Ramos (cell line): ENCODE results near the gene ZG16.
"Not testable (repeated sequence)": the region's sequence is repeated elsewhere in the genome, so short reads cannot be mapped to it uniquely, and the experiment has no call there.

ENCODE experiments used
- in situ Hi-C: fragments of 300-500 bp; cut with MboI; formaldehyde crosslinking; loops from one replicate; pipeline ENCODE4 v1.14.3; 2022; ENCODE audit warnings: low sequenced_read_pairs; ENCODE audit not compliant: unreplicated experiment

ZG16 gene, protein sequence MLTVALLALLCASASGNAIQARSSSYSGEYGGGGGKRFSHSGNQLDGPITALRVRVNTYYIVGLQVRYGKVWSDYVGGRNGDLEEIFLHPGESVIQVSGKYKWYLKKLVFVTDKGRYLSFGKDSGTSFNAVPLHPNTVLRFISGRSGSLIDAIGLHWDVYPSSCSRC

GRCh38 chr16:29777576-29778350, at the start of gene ZG16:
TSS of gene ZG16 (plus strand) at chr16:29778256. CDS start at chr16:29779267, 1,011 bp downstream.
- in situ Hi-C loops: no loop called here

GRCh38 chr16:29729116-29729521, 48.9 kb upstream of the ZG16 start:
- in situ Hi-C loops: no loop called here

DNA sequence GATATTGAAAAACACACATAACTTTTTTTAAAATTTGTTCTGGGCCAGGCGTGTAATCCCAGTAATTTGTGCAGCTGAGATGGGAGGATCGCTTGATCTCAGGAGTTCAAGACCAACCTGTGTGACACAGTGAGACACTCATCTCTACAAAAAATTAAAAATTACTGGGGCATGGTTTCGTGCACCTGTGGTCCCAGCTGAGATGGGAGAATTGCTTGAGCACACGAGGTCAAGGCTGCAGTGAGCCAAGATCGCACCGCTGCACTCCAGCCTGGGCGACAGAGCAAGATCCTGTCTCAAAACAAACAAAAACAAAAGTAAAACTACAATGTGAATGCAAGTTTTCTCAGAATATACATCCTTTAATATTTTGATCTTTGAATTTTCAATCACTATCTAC, 47.4 kb upstream of the ZG16 start:
- in situ Hi-C loops: no loop called here

DNA sequence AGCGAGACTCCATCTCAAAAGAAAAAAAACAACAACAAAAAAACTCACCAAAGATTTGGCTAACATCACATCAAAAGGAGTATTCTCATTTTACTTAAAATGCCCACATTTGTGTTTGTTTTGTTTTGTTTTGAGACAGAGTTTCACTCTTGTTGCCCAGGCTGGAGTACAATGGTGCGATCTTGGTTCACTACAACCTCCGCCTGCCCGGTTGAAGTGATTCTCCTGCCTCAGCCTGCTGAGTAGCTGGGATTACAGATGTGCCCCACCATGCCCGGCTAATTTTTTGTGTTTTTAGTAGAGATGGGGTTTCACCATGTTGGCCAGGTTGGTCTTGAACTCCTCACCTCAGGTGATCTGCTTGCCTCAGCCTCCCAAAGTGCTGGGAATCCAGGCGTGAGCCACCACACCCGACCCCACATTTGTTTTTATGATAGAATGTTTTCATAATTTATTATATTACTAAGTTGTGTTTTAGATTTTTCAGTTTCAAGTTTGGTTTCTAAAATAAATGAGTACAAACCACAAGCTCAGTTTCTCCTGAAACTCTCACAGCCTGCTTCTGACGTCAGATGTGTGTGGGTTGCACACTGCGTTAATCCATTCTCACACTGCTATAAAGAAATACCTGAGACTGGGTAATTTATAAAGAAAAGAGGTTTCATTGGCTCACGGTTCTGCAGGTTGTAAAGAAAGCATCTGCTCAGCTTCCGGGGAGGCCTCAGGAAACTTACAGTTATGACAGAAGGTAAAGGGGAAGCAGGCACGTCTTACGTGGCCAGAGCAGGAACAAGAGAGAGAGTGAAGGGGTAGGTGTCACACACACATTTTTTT, 46.1 kb upstream of the ZG16 start:
- in situ Hi-C loops: not testable (repeated sequence)

GRCh38 chr16:29734786-29735185, 43.3 kb upstream of the ZG16 start:
- in situ Hi-C loops: no loop called here

GRCh38 chr16:29736112-29736511, 41.9 kb upstream of the ZG16 start:
- in situ Hi-C loops: no loop called here

GRCh38 chr16:29736764-29737163, 41.3 kb upstream of the ZG16 start:
- in situ Hi-C loops: no loop called here

- in situ Hi-C loops: no loop called here
Observed at GRCh38 chr16:29737713-29738112, 40.3 kb upstream of the ZG16 start.

- in situ Hi-C loops: no loop called here
Observed at GRCh38 chr16:29738514-29738913, 39.5 kb upstream of the ZG16 start.

DNA sequence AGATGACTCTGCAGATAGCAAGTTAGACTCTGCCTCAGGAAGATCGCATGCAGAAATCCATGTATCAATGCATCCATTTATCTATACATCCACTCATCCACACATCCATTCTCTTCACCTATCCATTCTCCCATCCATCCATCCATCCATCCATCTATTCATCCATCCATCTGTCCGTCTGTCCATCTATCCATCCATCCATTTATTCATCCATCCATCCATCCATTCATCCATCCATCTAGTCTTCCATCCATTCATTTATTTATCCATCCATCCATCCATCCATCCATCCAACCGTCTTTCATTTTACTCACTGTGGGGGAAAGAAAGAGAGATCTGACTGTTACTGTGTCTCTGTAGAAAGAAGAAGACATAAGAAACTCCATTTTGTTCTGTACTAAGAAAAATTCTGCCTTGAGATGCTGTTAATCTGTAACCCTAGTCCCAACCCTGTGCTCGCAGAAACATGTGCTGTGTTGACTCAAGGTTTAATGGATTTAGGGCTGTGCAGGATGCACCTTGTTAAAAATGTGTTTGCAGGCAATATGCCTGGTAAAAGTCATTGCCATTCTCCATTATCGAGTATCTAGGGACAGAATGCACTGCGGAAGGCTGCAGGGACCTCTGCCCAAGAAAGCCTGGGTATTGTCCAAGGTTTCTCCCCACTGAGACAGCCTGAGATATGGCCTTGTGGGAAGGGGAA, 38.0 kb upstream of the ZG16 start:
- in situ Hi-C loops: not testable (repeated sequence)

DNA sequence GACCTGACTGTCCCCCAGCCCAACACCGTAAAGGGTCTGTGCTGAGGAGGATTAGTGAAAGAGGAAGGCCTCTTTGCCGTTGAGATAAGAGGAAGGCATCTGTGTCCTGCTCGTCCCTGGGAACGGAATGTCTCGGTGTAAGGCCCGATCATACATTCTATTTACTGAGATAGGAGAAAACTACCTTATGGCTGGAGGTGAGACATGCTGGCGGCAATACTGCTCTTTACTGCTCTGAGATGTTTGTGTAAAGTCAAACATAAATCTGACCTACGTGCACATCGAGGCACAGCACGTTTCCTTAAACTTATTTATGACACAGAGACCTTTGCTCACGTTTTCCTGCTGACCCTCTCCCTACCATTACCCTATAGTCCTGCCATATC, 37.4 kb upstream of the ZG16 start:
- in situ Hi-C loops: not testable (repeated sequence)

DNA sequence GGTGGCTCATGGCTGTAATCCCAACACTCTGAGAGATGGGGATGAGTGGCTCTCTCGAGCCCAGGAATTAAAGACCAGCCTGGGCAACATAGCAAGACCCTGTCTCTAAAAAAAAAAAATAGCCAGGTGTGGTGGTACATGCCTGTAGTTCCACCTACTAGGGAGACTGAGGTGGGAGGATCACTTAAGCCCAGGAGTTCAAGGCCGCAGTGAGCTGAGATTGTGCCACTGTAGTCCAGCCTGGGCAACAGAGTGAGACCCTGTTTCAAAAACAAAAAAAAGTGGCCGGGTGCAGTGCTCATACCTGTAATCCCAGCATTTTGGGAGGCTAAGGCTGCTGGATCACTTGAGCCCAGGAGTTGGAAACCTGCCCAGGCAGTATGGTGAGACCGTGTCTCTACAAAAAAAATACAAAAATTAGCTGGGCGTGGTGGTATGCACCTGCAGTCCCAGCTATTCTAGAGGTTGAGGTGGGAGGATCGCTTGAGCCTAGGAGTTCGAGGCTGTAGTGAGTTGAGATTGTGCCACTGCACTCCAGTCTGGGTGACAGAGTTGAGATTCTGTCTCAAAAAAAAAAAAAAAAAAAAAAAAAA, 35.3 kb upstream of the ZG16 start:
- in situ Hi-C loops: no loop called here

GRCh38 chr16:29743475-29743826, 34.6 kb upstream of the ZG16 start:
- in situ Hi-C loops: no loop called here

- in situ Hi-C loops: no loop called here
Observed at GRCh38 chr16:29743827-29744531, 34.1 kb upstream of the ZG16 start.

DNA sequence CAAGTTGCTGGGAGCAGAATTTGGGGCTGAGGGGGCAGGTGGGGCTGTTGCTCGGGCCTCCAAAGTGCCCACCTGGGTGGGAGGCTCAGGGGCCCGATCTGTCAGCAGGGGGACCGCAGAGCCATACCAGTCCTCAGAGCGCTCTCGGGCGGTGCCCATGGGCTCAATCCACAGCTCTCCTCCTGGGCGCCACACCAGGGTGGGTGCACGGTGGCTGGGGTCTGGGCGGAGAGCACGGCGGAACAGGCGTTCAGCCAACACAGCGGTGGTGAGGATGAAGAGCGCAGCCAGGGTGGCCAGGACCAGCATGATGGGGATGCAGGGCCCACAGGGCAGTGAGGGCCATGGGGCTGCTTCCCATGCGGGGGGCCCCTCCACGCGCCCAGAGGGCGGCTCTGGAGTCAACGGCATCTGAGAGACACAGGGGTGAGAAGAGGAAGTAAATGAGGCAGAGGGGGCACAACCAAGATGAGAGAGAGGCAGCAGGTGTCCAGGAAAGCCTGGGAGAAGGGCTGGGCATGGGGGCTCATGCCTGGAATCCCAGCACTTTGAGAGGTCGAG, 33.4 kb upstream of the ZG16 start:
- in situ Hi-C loops: no loop called here

- in situ Hi-C loops: no loop called here
Observed at GRCh38 chr16:29745121-29745852, 32.8 kb upstream of the ZG16 start.

DNA sequence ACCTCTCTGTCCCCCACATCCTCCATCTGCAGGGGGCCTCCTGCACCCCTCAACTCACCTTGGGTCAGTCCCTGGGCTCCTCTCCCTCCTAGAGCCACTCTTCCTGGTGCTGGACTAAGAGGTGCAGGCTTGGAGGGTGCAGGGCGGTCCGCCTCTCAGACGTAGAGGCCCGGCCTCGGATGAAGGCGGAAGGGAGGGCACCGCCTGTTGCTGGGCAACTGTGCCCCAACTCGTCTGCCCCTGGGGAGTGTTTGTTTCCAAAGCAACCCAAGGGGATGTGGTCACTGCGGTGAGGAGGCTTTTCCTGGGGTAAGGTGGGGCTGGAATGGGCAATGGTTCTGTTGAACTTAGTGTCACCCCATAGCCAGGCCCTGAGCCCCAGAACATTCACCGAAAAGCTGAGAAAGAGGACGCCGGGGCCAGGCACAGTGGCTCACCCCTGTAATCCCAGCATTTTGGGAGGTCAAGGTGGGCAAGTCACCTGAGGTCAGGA, 32.2 kb upstream of the ZG16 start, which contains the start of gene C16orf54:
C16orf54 (minus strand) TSS at position 138 of the 493 bp plus-strand sequence. CDS start 1,039 bp downstream, outside the sequence.
- in situ Hi-C loops: no loop called here

DNA sequence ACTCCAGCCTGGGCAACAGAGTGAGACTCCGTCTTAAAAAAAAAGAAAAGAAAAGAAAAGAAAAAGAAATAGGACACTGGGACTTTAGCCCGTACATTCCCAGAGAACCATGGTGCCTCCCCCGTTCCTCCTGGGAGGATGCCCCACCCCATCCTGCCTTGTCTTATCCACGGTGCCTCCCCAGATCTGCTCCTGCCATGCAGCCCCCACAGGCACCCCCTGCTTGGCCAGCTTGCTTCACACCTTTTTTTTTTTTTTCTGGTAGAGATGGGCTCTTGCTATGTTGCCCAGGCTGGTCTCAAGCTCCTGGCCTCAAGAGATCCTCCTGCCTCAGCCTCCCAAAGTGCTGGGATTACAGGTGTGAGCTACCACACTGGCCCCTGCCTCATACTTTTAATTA, 31.5 kb upstream of the ZG16 start:
- in situ Hi-C loops: not testable (repeated sequence)
